ENCODE results near the gene CACHD1.

Gene CACHD1

DNA sequence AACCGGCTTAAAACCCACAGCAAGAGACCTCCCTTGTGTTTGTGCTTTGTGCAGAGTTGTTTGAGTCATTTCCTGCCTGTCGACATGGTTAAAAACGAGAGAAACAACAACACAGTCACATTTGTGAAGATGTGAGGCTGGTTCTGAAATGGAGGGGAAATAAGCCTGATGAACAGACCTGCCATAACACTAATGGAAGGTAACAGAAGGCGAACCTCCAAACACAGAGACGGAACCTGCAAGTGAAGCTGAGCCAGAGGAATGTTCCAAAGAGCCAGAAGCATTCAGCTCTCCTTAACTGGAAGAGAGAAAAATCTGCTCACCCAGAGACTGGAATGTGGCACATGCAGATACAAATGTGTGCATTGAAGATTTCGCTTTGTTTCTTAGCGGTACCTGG is 221.7 kb downstream of the CACHD1 start:
- Histone ChIP-seq H3K9me3 (ENCODE audit: control insufficient read depth, low read length) (no peaks in the 10 kb centered on the region), H2AK5ac (ENCODE audit: low read length, severe bottlenecking) (no peak overlapping the region), H4K8ac (ENCODE audit: low read length) (peak overlapping the region; percentile 55), H3K9ac (ENCODE audit: low read length) (no peak overlapping the region), H3K14ac (ENCODE audit: low read length in 2 of 2) (no peak overlapping the region), H3K4me1 (ENCODE audit: control insufficient read depth, insufficient read depth, low read depth, low read length) (peaks cover 6% of the 10 kb centered on the region), H3K23ac (ENCODE audit: low read length in 2 of 2) (no peak overlapping the region), H3K4me3 (ENCODE audit: insufficient read depth in 1 of 2, low read depth in 1 of 2, low read length in 2 of 2) (no peak overlapping the region), H3K4ac (ENCODE audit: low read depth in 1 of 2, low read length in 2 of 2) (peak overlapping the region in 1 of 2 experiments; percentile 46), H3K18ac (ENCODE audit: low read depth in 1 of 2, low read length in 2 of 2) (peak overlapping the region; percentile 55 to 58), H3K27ac (ENCODE audit: low read length, poor library complexity, severe bottlenecking) (no peak overlapping the region), H2BK5ac (ENCODE audit: low read depth, low read length, poor library complexity, severe bottlenecking) (no peak overlapping the region), H3K27me3 (ENCODE audit: control insufficient read depth in 1 of 2, insufficient read depth in 1 of 2, low read length in 2 of 2) (no peaks in the 10 kb centered on the region), H2BK15ac (ENCODE audit: low read depth, poor library complexity, severe bottlenecking) (no peak overlapping the region), H3K4me2 (ENCODE audit: low read length, poor library complexity, severe bottlenecking) (no peak overlapping the region), H3K79me1 (replicated peaks; ENCODE audit: low read length, poor library complexity, severe bottlenecking) (no peaks in the 10 kb centered on the region), H2BK120ac (ENCODE audit: low read depth, low read length) (no peak overlapping the region), H3K36me3 (ENCODE audit: control insufficient read depth in 1 of 2, insufficient read depth in 2 of 2, low read depth in 1 of 2, low read length in 2 of 2) (peaks cover 11 to 12% of the 10 kb centered on the region in 2 experiments), H2AFZ (ENCODE audit: low read depth, low read length) (peak overlapping the region; percentile 84), H4K91ac (ENCODE audit: low read length) (no peak overlapping the region), H2BK12ac (ENCODE audit: low read length in 2 of 2) (no peak overlapping the region)
- DNase-seq = peak; percentile 61
- 42% methylated on average over 6 of the region's 7 CpGs for WGBS

DNA sequence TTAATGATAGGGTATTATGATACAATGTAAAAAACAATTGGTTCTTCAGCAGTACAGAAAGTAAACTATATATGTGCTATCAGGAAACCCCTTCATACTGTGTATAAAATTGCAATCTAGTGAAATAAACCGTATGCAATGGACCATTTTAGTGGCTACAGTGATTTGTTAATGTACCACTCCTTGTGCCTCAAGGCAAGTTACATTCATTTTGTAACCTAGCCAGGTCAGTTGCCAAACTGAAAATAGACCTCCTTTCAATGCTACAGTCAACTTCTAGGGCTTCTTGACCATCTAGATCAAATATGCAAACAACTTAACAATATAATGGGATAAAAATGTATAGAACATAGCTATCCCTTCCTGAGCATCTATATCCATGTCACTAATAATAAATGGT is 223.0 kb downstream of the CACHD1 start:
- Histone ChIP-seq H3K79me1 (replicated peaks; ENCODE audit: low read length, poor library complexity, severe bottlenecking) (no peaks in the 10 kb centered on the region), H2AFZ (ENCODE audit: low read depth, low read length) (no peak overlapping the region), H2BK5ac (ENCODE audit: low read depth, low read length, poor library complexity, severe bottlenecking) (no peak overlapping the region), H3K4ac (ENCODE audit: low read depth in 1 of 2, low read length in 2 of 2) (no peak overlapping the region), H2BK15ac (ENCODE audit: low read depth, poor library complexity, severe bottlenecking) (no peak overlapping the region), H3K9me3 (ENCODE audit: control insufficient read depth, low read length) (no peaks in the 10 kb centered on the region), H3K36me3 (ENCODE audit: control insufficient read depth in 1 of 2, insufficient read depth in 2 of 2, low read depth in 1 of 2, low read length in 2 of 2) (peaks cover 11 to 12% of the 10 kb centered on the region in 2 experiments), H4K91ac (ENCODE audit: low read length) (no peak overlapping the region), H3K23ac (ENCODE audit: low read length in 2 of 2) (no peak overlapping the region), H3K4me3 (ENCODE audit: insufficient read depth in 1 of 2, low read depth in 1 of 2, low read length in 2 of 2) (no peak overlapping the region), H3K18ac (ENCODE audit: low read depth in 1 of 2, low read length in 2 of 2) (no peak overlapping the region), H2AK5ac (ENCODE audit: low read length, severe bottlenecking) (no peak overlapping the region), H3K27ac (ENCODE audit: low read length, poor library complexity, severe bottlenecking) (no peak overlapping the region), H3K4me1 (ENCODE audit: control insufficient read depth, insufficient read depth, low read depth, low read length) (peaks cover 3% of the 10 kb centered on the region), H3K14ac (ENCODE audit: low read length in 2 of 2) (no peak overlapping the region), H2BK12ac (ENCODE audit: low read length in 2 of 2) (no peak overlapping the region), H3K4me2 (ENCODE audit: low read length, poor library complexity, severe bottlenecking) (no peak overlapping the region), H2BK120ac (ENCODE audit: low read depth, low read length) (no peak overlapping the region), H3K9ac (ENCODE audit: low read length) (no peak overlapping the region), H3K27me3 (ENCODE audit: control insufficient read depth in 1 of 2, insufficient read depth in 1 of 2, low read length in 2 of 2) (no peaks in the 10 kb centered on the region), H4K8ac (ENCODE audit: low read length) (no peak overlapping the region)
- no CpG with 5 or more reads among the region's 1 CpG for WGBS
- DNase-seq = no peak

DNA sequence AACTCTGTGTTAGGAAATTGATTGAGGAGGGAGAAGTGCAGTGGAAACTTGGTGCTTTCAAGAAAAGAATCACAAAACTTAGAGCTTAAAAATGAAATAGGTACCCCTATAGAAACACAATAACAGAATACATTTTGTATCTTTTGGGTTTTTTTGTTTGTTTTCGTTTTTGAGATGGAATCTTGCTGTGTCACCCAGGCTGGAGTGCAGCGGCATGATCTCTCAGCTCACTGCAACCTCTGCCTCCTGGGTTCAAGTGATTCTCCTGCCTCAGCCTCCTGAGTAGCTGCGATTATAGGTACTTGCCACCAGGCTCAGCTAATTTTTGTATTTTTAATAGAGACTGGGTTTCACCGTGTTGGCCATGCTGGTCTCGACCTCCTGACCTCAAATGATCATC is 223.5 kb downstream of the CACHD1 start:
- no peak for DNase-seq
- Histone ChIP-seq H2BK15ac (ENCODE audit: low read depth, poor library complexity, severe bottlenecking) (no peak overlapping the region), H4K8ac (ENCODE audit: low read length) (no peak overlapping the region), H3K18ac (ENCODE audit: low read depth in 1 of 2, low read length in 2 of 2) (no peak overlapping the region), H3K79me1 (replicated peaks; ENCODE audit: low read length, poor library complexity, severe bottlenecking) (no peaks in the 10 kb centered on the region), H3K14ac (ENCODE audit: low read length in 2 of 2) (no peak overlapping the region), H3K27ac (ENCODE audit: low read length, poor library complexity, severe bottlenecking) (no peak overlapping the region), H4K91ac (ENCODE audit: low read length) (no peak overlapping the region), H3K4me3 (ENCODE audit: insufficient read depth in 1 of 2, low read depth in 1 of 2, low read length in 2 of 2) (no peak overlapping the region), H3K4me2 (ENCODE audit: low read length, poor library complexity, severe bottlenecking) (no peak overlapping the region), H3K27me3 (ENCODE audit: control insufficient read depth in 1 of 2, insufficient read depth in 1 of 2, low read length in 2 of 2) (no peaks in the 10 kb centered on the region), H3K36me3 (ENCODE audit: control insufficient read depth in 1 of 2, insufficient read depth in 2 of 2, low read depth in 1 of 2, low read length in 2 of 2) (peaks cover 11% of the 10 kb centered on the region in 2 experiments), H2BK5ac (ENCODE audit: low read depth, low read length, poor library complexity, severe bottlenecking) (no peak overlapping the region), H3K4me1 (ENCODE audit: control insufficient read depth, insufficient read depth, low read depth, low read length) (peaks cover 3% of the 10 kb centered on the region), H2AFZ (ENCODE audit: low read depth, low read length) (no peak overlapping the region), H3K23ac (ENCODE audit: low read length in 2 of 2) (no peak overlapping the region), H2BK120ac (ENCODE audit: low read depth, low read length) (no peak overlapping the region), H2AK5ac (ENCODE audit: low read length, severe bottlenecking) (no peak overlapping the region), H3K9ac (ENCODE audit: low read length) (no peak overlapping the region), H2BK12ac (ENCODE audit: low read length in 2 of 2) (no peak overlapping the region), H3K4ac (ENCODE audit: low read depth in 1 of 2, low read length in 2 of 2) (no peak overlapping the region), H3K9me3 (ENCODE audit: control insufficient read depth, low read length) (no peaks in the 10 kb centered on the region)
- 90% methylated on average over 5 of the region's 5 CpGs for WGBS

DNA sequence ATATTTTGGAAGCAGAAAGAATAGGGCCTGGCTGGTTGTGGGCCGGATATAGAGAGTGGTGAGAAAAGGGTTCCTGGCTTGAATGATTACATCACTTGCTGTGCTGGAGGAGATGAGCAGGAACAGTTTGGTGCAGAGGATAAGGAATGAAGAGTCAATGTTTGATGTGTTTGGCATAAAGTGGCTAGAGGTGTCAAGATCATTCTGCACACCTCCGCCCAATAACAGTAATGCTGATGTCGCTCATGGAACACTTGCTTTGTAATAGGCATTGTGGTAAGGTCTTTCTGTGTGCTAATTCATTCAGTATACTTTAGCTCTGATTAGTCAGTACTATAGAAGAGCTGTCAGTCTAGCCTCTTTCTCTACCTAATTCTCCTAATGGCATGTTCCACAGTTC is 226.9 kb downstream of the CACHD1 start:
- no peak overlapping the region for H3K9ac ChIP-seq (ENCODE audit: low read length)
- H3K9me3 ChIP-seq (ENCODE audit: control insufficient read depth, low read length) = no peaks in the 10 kb centered on the region
- no peak for DNase-seq
- no peak overlapping the region for H2AFZ ChIP-seq (ENCODE audit: low read depth, low read length)
- no peak overlapping the region for H2BK15ac ChIP-seq (ENCODE audit: low read depth, poor library complexity, severe bottlenecking)
- H3K27me3 ChIP-seq (ENCODE audit: control insufficient read depth in 1 of 2, insufficient read depth in 1 of 2, low read length in 2 of 2) = no peaks in the 10 kb centered on the region
- H2BK120ac ChIP-seq (ENCODE audit: low read depth, low read length) = no peak overlapping the region
- WGBS = 95% methylated on average over 1 of the region's 3 CpGs
- no peaks in the 10 kb centered on the region for H3K79me1 ChIP-seq (replicated peaks; ENCODE audit: low read length, poor library complexity, severe bottlenecking)
- no peak overlapping the region for H4K91ac ChIP-seq (ENCODE audit: low read length)
- no peak overlapping the region for H3K27ac ChIP-seq (ENCODE audit: low read length, poor library complexity, severe bottlenecking)
- H2BK5ac ChIP-seq (ENCODE audit: low read depth, low read length, poor library complexity, severe bottlenecking) = no peak overlapping the region
- peaks cover 3% of the 10 kb centered on the region in 2 experiments for H3K36me3 ChIP-seq (ENCODE audit: control insufficient read depth in 1 of 2, insufficient read depth in 2 of 2, low read depth in 1 of 2, low read length in 2 of 2)
- no peak overlapping the region for H3K4ac ChIP-seq (ENCODE audit: low read depth in 1 of 2, low read length in 2 of 2)
- H3K18ac ChIP-seq (ENCODE audit: low read depth in 1 of 2, low read length in 2 of 2) = no peak overlapping the region
- no peak overlapping the region for H3K4me3 ChIP-seq (ENCODE audit: insufficient read depth in 1 of 2, low read depth in 1 of 2, low read length in 2 of 2)
- H2BK12ac ChIP-seq (ENCODE audit: low read length in 2 of 2) = no peak overlapping the region
- H3K4me1 ChIP-seq (ENCODE audit: control insufficient read depth, insufficient read depth, low read depth, low read length) = peaks cover 2% of the 10 kb centered on the region
- H3K4me2 ChIP-seq (ENCODE audit: low read length, poor library complexity, severe bottlenecking) = no peak overlapping the region
- no peak overlapping the region for H4K8ac ChIP-seq (ENCODE audit: low read length)
- no peak overlapping the region for H3K23ac ChIP-seq (ENCODE audit: low read length in 2 of 2)
- H2AK5ac ChIP-seq (ENCODE audit: low read length, severe bottlenecking) = no peak overlapping the region
- no peak overlapping the region for H3K14ac ChIP-seq (ENCODE audit: low read length in 2 of 2)
